ENCODE data around the gene PHLDA2.

- TF ChIP-seq EZH2 (IDR thresholded peaks at IDR 0.05; ENCODE audit: borderline replicate concordance, low read depth, low read length, severe bottlenecking) (no peak), CTCF (IDR thresholded peaks at IDR 0.05; ENCODE audit: borderline replicate concordance, extremely low read depth, low read length, poor library complexity, severe bottlenecking) (peak; percentile 58)
Measured at GRCh38 chr11:2975594-2975993, 46.4 kb upstream of the PHLDA2 start.

All from DND-41 (cell line).